Esophagus muscularis mucosa (tissue), 3 donors: ENCODE data around the gene UTS2B.

Experiments used
- CTCF ChIP-seq, 3 experiments: fragments of 200-600 bp in 2 of 3; fragments of 450-650 bp in 1 of 3; sonication (generic) in 2 of 3; IDR thresholded peaks; one replicate each; pipeline ENCODE4 v1.5.1; 2017 to 2019; ENCODE audit warnings: antibody characterized with exemption in 3 of 3, mild to moderate bottlenecking in 2 of 3, moderate library complexity in 1 of 3
- POLR2A ChIP-seq: fragments of 450-650 bp; IDR thresholded peaks from one replicate; pipeline ENCODE4 v1.6.1; 2017; ENCODE audit warnings: antibody characterized with exemption, moderate library complexity, mild to moderate bottlenecking, low read depth

DNA sequence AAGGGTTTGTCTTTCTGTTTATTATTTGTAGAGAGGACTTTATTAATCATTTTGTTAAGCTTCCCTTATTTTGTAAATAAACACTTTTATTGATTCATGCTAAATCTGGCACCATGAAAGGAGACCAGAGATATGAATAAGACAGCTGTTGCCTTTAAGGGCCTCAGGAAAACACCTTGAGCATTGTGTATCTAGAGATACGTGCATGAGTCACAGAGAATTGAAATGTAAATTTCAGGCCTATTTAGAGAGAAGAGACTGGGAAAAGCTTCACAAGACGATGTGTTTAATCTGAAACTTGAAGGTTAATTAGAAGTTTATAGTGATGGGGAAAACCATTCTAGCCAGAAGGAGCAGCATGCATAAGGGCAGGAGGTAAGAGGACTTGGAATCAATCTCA, 28.6 kb upstream of the UTS2B start:
- TF ChIP-seq CTCF (IDR thresholded peaks at IDR 0.05) (no peak), POLR2A (no peak)
